Suprapubic skin (tissue), 3 donors: ENCODE measurements around the gene TGFB1.

Experiments
- POLR2AphosphoS5 ChIP-seq, 3 donors: sonication (generic); formaldehyde crosslinking; IDR thresholded peaks; one replicate each; pipeline ENCODE4 v1.6.1; 2017; ENCODE audit warnings: antibody characterized with exemption in 3 of 3
- TF ChIP-seq, protein P1 (sequence below), 2 donors: fragments of 200-600 bp in 1 of 2; fragments of 450-650 bp in 1 of 2; sonication (generic) in 1 of 2; IDR thresholded peaks; one replicate each; pipeline ENCODE4 v1.5.1; 2016 to 2019; ENCODE audit warnings: antibody characterized with exemption in 2 of 2, mild to moderate bottlenecking in 1 of 2, moderate library complexity in 1 of 2

GRCh38 chr19:41359741-41360140 lies 6.0 kb upstream of the TGFB1 start:
- no peak for TF ChIP-seq POLR2AphosphoS5 (IDR thresholded peaks at IDR 0.05)
- TF ChIP-seq, protein P1, sequence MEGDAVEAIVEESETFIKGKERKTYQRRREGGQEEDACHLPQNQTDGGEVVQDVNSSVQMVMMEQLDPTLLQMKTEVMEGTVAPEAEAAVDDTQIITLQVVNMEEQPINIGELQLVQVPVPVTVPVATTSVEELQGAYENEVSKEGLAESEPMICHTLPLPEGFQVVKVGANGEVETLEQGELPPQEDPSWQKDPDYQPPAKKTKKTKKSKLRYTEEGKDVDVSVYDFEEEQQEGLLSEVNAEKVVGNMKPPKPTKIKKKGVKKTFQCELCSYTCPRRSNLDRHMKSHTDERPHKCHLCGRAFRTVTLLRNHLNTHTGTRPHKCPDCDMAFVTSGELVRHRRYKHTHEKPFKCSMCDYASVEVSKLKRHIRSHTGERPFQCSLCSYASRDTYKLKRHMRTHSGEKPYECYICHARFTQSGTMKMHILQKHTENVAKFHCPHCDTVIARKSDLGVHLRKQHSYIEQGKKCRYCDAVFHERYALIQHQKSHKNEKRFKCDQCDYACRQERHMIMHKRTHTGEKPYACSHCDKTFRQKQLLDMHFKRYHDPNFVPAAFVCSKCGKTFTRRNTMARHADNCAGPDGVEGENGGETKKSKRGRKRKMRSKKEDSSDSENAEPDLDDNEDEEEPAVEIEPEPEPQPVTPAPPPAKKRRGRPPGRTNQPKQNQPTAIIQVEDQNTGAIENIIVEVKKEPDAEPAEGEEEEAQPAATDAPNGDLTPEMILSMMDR (IDR thresholded peaks at IDR 0.05) = no peak
